ENCODE measurements around the gene USH1C.

Gene USH1C

DNA sequence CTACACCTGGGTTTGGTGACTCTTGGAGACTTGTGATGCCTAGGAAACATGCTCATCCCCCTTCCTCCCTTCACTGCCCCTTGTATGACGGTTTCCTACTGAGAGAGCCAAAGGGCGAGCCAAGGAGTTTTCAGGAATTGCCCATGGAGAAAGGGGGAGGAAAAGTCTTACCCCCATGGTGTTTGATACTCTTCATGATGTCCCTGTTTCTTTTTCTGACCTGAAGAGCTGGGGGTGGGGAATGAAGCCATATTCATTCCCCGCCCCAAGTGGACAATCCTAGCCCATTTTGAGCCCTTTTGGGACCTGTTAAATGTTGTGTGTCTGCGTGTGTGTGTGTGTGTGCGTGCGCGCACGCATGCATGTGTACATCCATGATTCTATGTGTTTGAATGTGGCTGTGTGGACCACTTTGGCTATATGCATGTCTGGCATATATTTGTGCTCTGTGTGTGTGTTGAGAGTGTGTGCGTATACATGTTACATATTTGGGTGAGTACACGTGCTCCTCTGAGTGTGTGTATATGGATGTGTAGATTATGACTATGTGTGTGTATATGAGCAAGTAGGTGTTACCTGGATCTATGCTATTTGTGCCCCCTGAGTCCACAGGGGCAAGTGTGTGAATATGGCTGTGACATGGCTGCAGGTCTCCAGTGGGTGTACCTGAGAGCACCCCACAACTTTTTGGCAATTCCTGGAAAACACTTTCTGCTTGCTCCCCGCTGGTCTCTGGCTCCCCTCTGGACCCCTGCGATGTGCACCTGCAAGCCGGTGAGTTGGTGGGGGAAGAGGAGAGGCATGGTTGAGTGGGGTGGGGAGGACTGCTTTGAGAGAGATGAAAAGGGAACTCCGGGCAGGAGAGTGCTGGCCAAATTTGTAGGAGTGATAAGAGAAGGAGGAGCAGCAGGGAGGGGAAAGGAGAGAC lies 27.5 kb upstream of the USH1C start:
- DNase-seq (ENCODE audit: low read depth in 1 of 2, low spot score in 1 of 2), result no peak

DNA sequence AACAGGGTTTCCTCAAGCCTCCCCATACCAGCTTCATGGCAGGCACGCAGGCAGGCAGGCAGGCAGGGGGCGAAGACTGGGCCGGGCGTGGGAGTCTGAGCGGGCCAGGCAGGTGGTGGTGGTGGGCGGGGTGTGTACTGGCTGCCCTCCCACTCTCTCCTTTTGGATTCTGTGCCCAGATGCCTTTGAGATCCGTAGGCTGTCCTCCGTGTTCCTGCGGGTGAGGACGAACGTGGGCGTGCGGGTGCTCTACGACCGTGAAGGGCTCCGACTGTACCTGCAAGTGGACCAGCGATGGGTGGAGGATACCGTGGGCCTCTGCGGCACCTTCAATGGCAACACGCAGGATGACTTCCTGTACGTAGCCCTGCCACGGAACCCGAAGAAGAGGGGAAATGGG lies 25.8 kb upstream of the USH1C start:
- DNase-seq (ENCODE audit: low read depth in 1 of 2, low spot score in 1 of 2), result no peak

DNA sequence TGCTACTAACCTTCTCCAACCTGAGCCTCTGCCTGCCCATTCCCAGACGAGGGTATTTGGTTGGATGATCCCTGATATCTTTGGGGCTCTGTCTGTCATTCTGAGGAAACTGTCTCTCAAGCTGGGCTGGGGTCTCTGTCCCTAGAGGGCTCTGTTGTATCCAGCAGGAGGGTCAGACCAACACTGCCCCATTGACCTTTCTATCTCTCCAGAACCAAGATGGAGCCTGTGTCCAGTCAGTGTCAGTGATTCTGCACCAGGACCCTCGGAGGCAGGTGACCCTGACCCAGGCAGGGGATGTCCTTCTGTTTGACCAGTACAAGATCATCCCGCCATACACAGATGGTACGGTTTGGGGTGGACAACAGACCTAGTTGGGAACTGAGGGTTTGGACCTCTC lies 24.7 kb upstream of the USH1C start:
- no peak for DNase-seq (ENCODE audit: low read depth in 1 of 2, low spot score in 1 of 2)

DNA sequence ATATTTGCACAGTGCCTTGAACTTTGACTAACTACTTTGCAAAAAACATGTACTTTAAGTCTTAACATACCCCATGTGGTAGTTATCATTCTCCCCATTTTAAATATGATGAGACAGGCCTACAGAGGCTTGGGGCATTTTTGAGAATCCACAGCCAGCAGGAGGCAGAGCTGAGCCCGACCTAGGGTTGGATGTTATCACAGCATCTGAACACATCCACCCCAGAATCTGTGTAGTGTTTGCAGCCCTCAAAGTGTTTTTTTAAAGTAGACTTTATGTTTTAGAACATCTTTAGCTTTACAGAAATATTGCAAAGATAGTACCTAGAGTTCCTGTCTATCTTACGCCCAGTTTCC lies 20.4 kb upstream of the USH1C start:
- no peak for DNase-seq (ENCODE audit: low read depth in 1 of 2, low spot score in 1 of 2)

DNA sequence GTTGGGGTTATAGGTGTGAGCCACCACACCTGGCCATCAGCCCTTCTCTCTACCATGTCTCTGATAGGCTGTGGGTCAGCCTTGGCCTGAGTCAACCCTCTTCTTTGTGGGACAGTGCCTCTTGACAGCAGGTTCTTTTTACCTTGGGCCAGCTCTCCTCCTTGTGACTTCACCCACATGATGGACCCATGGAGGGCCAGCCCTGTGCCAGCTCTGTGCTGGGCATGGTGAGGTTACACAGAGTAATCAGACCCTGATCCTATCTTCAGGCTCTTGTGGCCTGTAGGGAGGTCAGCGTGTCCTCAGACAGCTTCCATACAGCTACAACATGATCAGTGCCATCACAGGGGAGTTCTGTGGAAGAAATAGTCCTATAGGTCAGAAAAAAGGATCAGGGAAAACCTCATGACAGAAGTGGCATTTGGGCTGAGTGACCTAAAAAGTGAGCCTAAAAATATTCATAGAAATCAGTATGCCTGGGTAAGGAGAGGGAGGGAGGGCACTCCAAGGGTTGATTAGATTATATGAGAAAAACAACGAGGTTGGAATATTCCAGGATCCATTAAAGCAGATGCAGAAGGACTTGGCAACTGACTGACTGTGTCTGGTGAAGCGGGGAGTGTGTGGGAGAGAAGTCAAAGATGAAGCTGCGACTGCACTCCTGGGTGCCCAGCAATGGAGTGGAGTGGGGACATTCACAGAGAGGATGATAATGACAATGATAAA lies 19.9 kb upstream of the USH1C start:
- DNase-seq (ENCODE audit: low read depth in 1 of 2, low spot score in 1 of 2), result no peak

DNA sequence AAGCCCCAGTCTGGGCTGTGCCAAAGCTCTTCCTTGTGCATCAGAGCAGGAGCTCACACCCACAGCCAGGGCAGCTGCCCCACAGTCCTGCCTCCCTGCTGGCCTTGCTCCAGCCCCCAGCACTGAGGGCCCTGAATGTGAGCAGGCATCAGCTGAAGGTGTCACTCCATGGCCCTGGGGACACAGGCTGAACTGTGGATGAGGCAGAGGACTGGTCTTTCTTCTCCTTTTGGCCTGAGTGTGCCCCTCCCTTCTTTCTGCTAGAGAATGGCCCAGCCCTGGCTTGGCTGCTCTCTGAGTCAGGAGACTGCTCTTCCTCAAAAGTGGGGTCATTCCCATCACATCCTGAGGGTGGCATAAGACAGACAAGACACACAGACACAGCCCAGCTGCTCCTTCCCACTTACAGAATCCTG lies 19.0 kb upstream of the USH1C start:
- DNase-seq (ENCODE audit: low read depth in 1 of 2, low spot score in 1 of 2), result no peak

DNA sequence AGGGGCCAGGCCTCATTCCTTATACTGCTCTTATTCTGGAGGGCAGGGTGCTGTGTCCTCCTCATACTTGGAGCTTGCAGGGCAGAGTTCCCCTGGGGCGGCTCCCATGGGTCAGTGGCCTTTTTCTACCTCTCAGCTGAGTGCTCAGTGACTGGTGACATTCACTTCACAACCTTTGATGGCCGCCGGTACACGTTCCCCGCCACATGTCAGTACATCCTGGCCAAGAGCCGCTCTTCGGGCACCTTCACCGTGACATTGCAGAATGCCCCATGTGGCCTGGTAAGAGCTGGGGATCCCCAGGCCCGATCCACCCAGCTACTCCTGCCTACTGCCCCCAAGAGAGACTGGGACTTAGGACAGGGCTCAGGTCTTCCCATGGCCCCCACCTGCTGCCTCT lies 17.3 kb upstream of the USH1C start:
- no peak for DNase-seq (ENCODE audit: low read depth in 1 of 2, low spot score in 1 of 2)

DNA sequence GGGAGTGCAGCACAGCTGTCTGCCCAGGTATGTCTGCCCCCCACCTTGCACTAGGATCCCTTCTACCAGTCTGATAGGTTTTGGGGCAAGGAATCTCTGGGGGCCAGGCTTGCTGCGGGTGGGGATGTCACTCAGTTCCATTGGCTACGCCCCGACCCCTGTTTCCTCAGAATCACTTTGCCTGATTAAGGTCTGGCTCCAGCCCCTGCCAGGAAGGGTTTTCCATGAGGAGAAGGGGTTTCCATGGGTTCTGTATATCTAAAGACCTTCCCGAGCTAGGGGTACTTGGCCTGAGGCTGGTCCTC lies 16.8 kb upstream of the USH1C start:
- no peak for DNase-seq (ENCODE audit: low read depth in 1 of 2, low spot score in 1 of 2)

DNA sequence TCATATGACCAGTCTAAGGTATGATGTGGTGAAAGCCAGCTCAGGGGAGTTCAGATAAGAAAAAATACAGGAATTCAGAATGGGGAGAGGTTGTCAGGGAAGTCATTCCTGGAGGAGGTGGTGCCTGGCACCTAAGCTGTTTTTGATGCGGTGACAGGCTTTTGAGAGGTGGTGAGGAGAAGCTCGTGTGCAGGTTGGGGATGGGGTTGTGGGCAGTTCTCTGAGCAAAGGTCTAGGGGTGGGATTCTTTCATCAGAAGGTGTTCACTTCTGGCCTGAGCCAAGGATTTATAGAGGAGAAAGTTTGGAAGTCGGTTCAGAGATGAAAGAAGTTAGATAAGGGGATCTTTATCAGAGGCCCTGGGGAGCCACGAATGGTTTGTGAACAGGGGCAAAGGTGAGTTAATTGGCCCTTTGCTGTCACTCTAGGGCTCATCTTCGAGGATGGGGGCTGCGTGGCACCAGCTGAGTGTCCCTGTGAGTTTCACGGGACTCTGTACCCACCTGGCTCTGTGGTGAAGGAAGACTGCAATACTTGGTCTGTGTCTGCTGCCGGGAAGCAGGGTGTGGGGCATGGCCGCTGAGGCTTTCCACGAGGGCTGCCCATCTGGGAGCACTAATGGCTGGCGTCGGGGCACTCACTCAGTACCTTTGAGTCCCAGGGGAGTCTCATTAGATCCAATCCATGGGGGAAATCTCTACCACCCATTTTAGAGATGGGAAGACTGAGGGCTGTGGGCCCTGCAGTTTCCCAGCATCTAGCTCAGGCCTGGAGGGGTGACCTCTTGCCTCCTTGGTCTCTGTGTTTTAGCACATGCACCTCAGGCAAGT lies 16.3 kb upstream of the USH1C start:
- no peak for DNase-seq (ENCODE audit: low read depth in 1 of 2, low spot score in 1 of 2)

DNA sequence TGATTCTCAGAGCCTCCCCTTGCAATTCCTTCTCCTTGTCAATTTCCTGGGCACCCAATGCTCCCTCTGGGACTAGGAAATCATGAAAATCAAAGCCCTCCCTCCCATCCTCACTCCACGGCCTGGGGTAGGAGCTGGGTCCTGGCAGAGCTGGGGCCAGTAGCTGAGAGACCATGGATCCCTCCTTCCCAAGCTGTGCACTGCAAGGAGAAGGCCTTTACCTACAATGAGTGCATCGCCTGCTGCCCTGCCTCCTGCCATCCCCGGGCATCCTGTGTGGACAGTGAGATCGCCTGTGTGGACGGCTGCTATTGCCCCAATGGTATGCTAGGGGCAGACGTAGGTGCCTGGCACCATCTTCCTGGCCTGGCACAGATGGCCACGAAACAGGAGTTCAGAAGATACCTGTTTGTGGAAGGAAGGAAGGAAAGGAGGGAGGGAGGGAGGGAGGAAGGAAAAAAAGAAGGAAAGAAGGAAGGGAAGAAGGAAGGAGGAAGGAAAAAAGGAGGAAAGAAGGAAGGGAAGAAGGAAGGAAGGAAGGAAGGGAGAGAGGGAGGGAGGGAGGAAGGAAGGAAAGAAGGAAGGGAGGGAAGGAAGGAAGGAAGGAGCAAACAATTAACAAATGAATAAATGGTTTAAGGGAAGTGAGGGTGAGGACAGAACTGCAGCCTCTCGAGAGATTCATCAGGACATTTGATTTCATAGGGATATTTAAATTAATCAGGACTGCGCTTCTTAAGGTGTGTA lies 15.3 kb upstream of the USH1C start:
- DNase-seq (ENCODE audit: low read depth in 1 of 2, low spot score in 1 of 2), result no peak

DNA sequence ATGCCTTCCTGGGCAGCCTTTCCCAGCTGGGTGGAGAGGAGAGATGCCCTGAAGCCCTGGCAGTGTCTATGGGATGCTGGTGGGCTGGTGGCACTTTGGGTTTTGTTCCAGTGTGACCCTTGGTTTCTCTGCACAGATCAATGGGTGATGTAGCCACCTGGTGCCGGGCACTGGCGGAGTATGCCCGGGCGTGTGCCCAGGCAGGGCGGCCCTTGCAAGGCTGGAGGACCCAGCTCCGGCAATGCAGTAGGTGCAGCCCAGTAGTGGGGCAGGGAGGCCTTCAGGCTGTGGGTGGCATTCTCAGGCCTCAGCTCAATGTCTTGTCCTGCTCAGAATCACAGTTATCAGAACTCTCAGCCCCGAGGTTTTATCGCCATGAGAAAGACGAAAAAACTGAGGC lies 14.7 kb upstream of the USH1C start:
- no peak for DNase-seq (ENCODE audit: low read depth in 1 of 2, low spot score in 1 of 2)

DNA sequence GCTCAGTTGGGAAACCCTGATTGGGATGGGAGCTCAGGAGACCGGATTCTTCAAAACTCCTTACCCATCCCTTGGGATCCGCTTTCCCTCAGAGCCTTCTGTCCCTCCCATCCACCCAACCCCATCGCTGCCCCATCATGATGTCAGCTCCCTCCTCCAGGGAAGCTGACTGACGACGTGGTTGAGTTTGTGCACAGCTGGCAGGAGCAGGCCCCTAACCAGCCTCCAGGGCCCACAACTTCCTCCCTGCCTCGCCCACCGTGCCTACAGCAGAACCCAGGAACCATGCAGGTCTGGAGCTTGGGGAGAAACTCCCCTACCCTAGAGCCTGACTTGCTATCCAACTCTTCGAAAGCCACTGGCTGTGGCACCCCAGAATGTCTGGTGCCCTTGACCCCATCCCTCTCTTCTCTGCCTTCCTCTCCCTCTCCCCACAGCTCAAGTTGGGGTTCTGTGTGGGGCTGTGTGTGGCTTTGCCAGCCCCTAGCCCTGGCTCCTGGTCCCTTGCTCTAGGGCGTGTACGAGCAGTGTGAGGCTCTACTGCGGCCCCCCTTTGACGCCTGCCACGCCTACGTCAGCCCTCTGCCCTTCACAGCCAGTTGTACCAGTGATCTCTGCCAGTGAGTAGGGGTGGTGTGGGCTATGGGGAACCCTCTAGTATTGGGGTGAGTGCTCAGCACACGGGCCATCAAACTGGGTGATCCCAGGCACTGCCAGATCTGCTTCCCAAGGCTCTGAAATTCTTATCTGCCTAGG lies 14.0 kb upstream of the USH1C start:
- DNase-seq (ENCODE audit: low read depth in 1 of 2, low spot score in 1 of 2), result no peak

DNA sequence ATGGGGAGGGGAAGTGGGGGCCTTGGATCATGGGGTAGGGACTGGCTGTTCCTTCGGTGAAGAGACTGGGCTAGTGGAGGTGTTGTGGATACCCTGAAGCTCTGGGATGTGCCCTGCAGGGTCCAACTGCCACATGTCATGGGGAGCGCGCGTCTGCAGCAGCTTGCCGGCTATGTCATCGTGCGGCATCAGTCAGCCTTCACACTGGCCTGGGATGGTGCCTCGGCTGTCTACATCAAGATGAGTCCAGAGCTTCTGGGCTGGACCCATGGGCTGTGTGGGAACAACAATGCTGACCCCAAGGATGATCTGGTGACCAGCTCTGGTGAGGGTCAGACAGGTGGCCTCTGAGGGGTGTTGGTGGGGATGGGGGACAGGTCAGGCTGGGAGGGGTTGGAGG lies 12.8 kb upstream of the USH1C start:
- no peak for DNase-seq (ENCODE audit: low read depth in 1 of 2, low spot score in 1 of 2)

DNA sequence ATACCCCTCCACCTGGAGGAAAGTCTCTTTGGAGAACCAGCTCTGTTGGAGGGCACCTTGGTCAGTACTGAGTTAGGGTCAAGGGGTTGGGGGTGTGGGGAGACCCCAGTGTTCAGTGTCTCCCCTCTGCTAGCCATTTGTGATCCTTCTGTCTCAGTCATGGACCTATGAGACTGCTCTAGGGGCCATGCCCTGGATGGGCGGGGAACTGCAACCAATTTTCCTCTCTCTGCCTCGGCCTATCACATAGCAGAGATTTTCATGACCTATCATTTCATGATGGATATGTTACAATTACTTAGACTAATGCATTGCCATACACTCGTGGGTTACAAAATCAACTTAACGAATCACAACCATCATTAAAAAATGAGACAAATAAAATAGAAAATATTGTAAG lies 10.3 kb upstream of the USH1C start:
- no peak for DNase-seq (ENCODE audit: low read depth in 1 of 2, low spot score in 1 of 2)

DNA sequence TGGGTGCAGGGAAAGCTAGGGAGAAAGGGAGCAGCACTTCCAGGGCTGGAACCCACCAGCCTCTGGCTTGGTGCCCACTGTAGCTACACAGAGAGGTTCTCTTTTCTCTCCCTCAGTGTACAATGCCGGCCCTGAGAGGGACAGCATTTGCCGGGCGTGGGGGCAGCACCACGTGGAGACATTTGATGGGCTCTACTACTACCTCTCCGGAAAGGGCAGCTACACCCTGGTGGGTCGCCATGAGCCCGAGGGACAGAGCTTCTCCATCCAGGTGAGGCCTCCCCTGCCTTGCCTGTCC lies 9.0 kb upstream of the USH1C start:
- no peak for DNase-seq (ENCODE audit: low read depth in 1 of 2, low spot score in 1 of 2)

DNA sequence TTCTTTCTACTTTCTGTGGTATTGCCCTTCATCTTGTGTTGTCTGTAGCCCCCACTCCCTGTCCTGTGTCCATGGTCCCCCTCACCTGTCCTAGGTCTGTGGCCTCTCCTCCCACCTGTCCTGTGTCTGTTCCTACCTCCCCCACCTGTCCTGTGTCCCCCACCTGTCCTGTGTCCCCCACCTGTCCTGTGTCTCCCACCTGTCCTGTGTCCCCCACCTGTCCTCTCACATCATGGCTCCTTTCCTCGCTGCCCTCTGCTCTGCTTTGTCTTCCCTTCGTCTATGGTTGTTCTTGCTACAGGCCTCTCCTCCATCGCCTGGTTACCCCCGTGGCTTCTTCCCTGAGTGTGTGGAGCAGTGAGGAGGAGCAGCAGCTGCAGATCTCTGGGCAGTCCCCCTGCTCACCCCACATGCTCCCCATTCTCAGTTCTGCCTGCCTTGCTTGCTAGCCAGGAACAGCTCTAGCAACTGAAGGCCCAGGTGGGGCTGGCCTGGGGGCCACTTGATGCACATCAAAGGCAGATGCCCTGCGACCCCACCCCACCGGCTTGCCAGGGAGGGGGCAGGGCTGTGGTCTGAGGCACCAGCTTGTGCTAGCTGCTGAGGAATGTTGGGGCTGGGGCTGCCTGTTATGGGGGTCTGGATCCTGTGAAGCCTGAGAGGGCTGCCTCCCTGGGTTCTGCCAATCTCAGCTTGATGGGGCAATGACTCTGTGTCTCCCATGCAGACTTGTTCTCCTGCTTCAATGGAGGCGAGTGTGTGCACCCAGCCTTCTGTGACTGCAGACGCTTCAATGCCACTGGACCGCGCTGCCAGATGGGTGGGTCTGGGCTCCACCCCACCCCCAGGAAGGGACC lies 8.4 kb upstream of the USH1C start:
- no peak for DNase-seq (ENCODE audit: low read depth in 1 of 2, low spot score in 1 of 2)

DNA sequence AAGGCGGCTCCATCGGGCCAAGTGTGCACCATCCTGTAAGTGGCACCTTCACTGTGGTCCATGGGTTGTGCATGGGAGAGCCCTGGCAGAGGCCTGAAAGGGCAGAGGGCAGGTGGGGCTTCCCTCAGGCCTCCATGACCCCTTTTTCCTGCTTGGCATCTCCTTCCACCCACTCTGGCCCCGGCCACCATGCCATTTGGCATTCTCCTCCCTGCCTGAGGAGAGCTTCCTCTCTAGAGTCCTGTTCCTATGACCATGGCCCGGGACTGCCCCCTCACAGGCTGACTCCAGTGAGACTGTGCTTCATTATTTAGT lies 7.8 kb upstream of the USH1C start:
- no peak for DNase-seq (ENCODE audit: low read depth in 1 of 2, low spot score in 1 of 2)

DNA sequence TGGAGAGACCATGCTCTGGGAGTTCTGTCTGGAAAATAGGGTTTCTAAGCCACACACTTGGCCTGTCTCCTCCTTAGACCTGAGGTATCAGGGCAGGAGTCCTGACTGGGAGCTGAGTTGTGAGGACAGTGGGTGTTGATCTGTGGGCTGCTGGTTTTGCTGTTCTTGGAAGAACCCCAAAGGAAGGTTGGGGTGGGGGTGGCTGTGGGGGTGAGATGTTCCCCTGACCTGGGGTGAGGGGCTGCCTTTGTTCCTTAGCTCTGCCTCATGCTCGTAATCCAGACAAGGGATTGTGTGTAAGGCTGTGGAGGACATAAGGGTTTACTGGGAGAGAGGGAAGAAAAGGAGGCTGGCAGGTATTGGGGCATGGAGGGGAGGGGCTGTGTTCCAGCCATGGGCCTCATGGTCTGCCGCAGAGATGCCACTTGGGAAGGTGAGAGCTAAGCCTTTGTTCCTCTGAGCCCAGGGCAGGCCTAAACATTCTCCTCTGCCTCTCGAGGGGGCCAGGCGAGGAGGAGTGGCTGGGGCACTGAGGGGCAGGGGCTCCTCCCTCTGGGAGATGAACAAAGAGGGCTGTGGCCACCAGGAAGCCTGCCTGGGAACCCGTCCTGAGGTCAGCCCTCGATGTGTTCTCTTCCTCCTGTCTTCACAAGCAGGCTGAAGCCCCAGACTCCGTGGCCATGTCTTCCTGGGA lies 7.3 kb upstream of the USH1C start:
- no peak for DNase-seq (ENCODE audit: low read depth in 1 of 2, low spot score in 1 of 2)
